GM19372 (cell line): ENCODE data around the gene HECTD4.
"Not testable (repeated sequence)": the region's sequence is repeated elsewhere in the genome, so short reads cannot be mapped to it uniquely, and the experiment has no call there.

Source experiments
- ATAC-seq: cut with Tn5 transposase; IDR thresholded peaks from one replicate; pipeline ENCODE4 v1.9.1; 2021; ENCODE audit warnings: mild to moderate bottlenecking, low read depth, moderate library complexity; ENCODE audit not compliant: unreplicated experiment

Gene HECTD4

GRCh38 chr12:112226768-112227167, 155.5 kb downstream of the HECTD4 start:
- ATAC-seq = no peak

GRCh38 chr12:112220628-112221027, 161.6 kb downstream of the HECTD4 start:
- not testable (repeated sequence) for ATAC-seq

- no peak for ATAC-seq
Observed at GRCh38 chr12:112219195-112219594, 163.0 kb downstream of the HECTD4 start.

GRCh38 chr12:112218150-112218549, 164.1 kb downstream of the HECTD4 start:
- no peak for ATAC-seq

GRCh38 chr12:112217647-112218046, 164.6 kb downstream of the HECTD4 start:
- no peak for ATAC-seq

GRCh38 chr12:112216223-112216622, 166.0 kb downstream of the HECTD4 start:
- ATAC-seq = no peak

- no peak for ATAC-seq
Observed at GRCh38 chr12:112214064-112214463, 168.2 kb downstream of the HECTD4 start.

- no peak for ATAC-seq
Observed at GRCh38 chr12:112208301-112208910, 173.8 kb downstream of the HECTD4 start.

- no peak for ATAC-seq
Observed at GRCh38 chr12:112207397-112207924, 174.8 kb downstream of the HECTD4 start.

- no peak for ATAC-seq
Observed at GRCh38 chr12:112206944-112207343, 175.3 kb downstream of the HECTD4 start.

- no peak for ATAC-seq
Observed at GRCh38 chr12:112199136-112199535, 183.1 kb downstream of the HECTD4 start.

GRCh38 chr12:112198120-112198733, 184.0 kb downstream of the HECTD4 start:
- no peak for ATAC-seq

GRCh38 chr12:112196196-112196875, 185.9 kb downstream of the HECTD4 start:
- ATAC-seq = no peak

- ATAC-seq = no peak
Observed at GRCh38 chr12:112194601-112195247, 187.5 kb downstream of the HECTD4 start.

- ATAC-seq = no peak
Observed at GRCh38 chr12:112192475-112192874, 189.8 kb downstream of the HECTD4 start.

GRCh38 chr12:112191840-112192321, 190.3 kb downstream of the HECTD4 start:
- no peak for ATAC-seq

GRCh38 chr12:112191201-112191600, 191.0 kb downstream of the HECTD4 start:
- no peak for ATAC-seq

- no peak for ATAC-seq
Observed at GRCh38 chr12:112190231-112191025, 191.8 kb downstream of the HECTD4 start.

- no peak for ATAC-seq
Observed at GRCh38 chr12:112188130-112188830, 194.0 kb downstream of the HECTD4 start.
